K562 (cell line): ENCODE measurements around the gene MED15. TPM values are rescaled to one million over a fixed set of nuclear protein-coding genes. Genes with fewer than 3 reads are reported as not detected.

Experiments used
- BMI1 ChIP-seq: fragments of 150-350 bp; IDR thresholded peaks from 2 replicates; pipeline ENCODE4 v1.6.1; 2014; ENCODE audit warnings: low read length
- HDAC3 ChIP-seq: fragments of 450-650 bp; IDR thresholded peaks from 2 replicates; pipeline ENCODE4 v1.6.1; 2018; ENCODE audit warnings: borderline replicate concordance, mild to moderate bottlenecking, moderate library complexity; ENCODE audit not compliant: partially characterized antibody
- SETDB1 ChIP-seq: IDR thresholded peaks from one replicate; pipeline ENCODE4 v1.6.1; 2012; ENCODE audit warnings: low read length, control low read depth, inconsistent platforms
- SP2 ChIP-seq: IDR thresholded peaks from 2 replicates; pipeline ENCODE4 v1.6.1; 2011; ENCODE audit warnings: mild to moderate bottlenecking, low read depth, low read length, moderate library complexity; ENCODE audit not compliant: poor library complexity, severe bottlenecking; ENCODE audit errors: extremely low read depth
- TRIM24 ChIP-seq, 2 experiments: fragments of 450-650 bp; IDR thresholded peaks; 2 replicates each; pipeline ENCODE4 v1.6.1; 2016
- ZNF445 ChIP-seq: fragments of 250-450 bp; sonication (Bioruptor Pico); IDR thresholded peaks from 2 replicates; pipeline ENCODE4 v1.4.0; 2020; ENCODE audit warnings: low read depth, mild to moderate bottlenecking, moderate library complexity
- ZNF707 ChIP-seq: fragments of 250-450 bp; sonication (Bioruptor Pico); conservative IDR thresholded peaks from 2 replicates; pipeline ENCODE4 v1.8.0; 2022; ENCODE audit warnings: inconsistent platforms, mild to moderate bottlenecking, moderate library complexity
- polyA plus RNA-seq, 8 experiments: library from polyadenylated mRNA; depleted of rRNA in 4 of 8; stranded (reverse) in 5 of 8; unstranded in 3 of 8; fragments of >200 nt; fragmentation: Nextera tagmentation in 2 of 8; fragmentation: Illumina TruSeq in 1 of 8; extraction: Ambion mirVana in 2 of 8; extraction: Trizol in 1 of 8; gene quantifications; 2 replicates each; pipeline versions ENCODE4 v1.2.1 to v1.2.3, GENCODE V29; 2011 to 2014; ENCODE audit warnings: inconsistent platforms in 1 of 8, missing spikeins in 1 of 8
- total RNA-seq, 7 experiments: library from RNA; depleted of rRNA in 6 of 7; stranded (reverse); fragments of >200 nt in 6 of 7; fragmentation: Illumina TruSeq in 2 of 7; extraction: Trizol in 2 of 7; gene quantifications; 2 replicates each; pipeline versions ENCODE4 v1.2.1 to v1.2.3, GENCODE V29; 2011 to 2021; ENCODE audit warnings: low replicate concordance in 1 of 7
- TF ChIP-seq, protein P1 (sequence below): fragments of 450-650 bp; IDR thresholded peaks from 2 replicates; pipeline ENCODE4 v1.6.1; 2016; ENCODE audit warnings: mild to moderate bottlenecking, moderate library complexity
- TF ChIP-seq, protein P2 (sequence below): fragments of 250-450 bp; sonication (Bioruptor Pico); IDR thresholded peaks from 2 replicates; pipeline ENCODE4 v1.8.0; 2022; ENCODE audit warnings: inconsistent platforms, mild to moderate bottlenecking, moderate library complexity, borderline replicate concordance
- TF ChIP-seq, protein P3 (sequence below): fragments of 150-350 bp; IDR thresholded peaks from 2 replicates; pipeline ENCODE4 v1.6.1; 2014; ENCODE audit warnings: low read depth, mild to moderate bottlenecking, low read length, borderline replicate concordance

The MED15 gene
- total and polyA plus RNA-seq, 9 of the 15 experiments (the other 6 are each of a cell fraction or from before 2014, with no cell fraction given) = 4.0 to 271 (median 60.1) TPM

DNA sequence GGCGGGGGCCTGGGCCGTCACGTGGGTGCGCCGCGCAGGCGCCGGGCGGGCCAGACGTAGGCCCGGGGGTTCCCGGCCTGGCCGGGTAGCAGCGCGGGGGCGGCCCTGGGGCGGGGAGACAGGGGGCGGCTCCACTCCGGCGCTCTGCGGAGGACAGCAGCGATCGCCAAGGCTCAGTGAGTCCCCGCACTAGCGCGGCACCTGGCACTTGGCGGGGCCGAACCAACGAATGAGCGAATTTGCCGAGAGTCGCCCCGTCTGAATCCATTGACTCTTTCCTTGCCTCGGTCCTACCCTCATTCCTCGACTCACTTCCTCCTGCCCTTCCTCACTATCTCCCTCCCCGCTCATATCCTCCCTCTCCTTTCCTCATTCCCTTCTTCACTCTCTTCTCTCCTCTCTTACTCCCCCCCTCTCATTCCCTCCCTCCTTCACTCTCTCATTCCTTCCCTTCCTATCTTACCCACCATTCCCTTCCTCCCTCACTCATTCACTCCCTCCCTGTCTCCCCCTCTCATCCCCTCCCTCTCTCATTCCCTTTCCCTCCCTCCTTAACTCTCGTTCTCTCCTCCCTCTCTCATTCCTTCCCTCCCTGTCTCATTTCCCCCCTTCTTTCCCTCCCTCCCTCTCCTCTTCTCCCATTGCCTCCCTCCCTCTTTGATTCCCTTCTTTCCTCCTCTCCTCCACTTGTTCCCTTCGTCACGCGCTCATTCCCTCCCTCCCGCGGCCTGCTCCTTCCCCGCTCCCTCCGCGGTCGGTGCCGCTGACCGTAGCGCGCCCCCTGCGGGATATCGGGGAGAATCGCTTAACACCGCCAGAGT is 11.3 kb upstream of the MED15 start (continued):
- TF ChIP-seq, protein P1, sequence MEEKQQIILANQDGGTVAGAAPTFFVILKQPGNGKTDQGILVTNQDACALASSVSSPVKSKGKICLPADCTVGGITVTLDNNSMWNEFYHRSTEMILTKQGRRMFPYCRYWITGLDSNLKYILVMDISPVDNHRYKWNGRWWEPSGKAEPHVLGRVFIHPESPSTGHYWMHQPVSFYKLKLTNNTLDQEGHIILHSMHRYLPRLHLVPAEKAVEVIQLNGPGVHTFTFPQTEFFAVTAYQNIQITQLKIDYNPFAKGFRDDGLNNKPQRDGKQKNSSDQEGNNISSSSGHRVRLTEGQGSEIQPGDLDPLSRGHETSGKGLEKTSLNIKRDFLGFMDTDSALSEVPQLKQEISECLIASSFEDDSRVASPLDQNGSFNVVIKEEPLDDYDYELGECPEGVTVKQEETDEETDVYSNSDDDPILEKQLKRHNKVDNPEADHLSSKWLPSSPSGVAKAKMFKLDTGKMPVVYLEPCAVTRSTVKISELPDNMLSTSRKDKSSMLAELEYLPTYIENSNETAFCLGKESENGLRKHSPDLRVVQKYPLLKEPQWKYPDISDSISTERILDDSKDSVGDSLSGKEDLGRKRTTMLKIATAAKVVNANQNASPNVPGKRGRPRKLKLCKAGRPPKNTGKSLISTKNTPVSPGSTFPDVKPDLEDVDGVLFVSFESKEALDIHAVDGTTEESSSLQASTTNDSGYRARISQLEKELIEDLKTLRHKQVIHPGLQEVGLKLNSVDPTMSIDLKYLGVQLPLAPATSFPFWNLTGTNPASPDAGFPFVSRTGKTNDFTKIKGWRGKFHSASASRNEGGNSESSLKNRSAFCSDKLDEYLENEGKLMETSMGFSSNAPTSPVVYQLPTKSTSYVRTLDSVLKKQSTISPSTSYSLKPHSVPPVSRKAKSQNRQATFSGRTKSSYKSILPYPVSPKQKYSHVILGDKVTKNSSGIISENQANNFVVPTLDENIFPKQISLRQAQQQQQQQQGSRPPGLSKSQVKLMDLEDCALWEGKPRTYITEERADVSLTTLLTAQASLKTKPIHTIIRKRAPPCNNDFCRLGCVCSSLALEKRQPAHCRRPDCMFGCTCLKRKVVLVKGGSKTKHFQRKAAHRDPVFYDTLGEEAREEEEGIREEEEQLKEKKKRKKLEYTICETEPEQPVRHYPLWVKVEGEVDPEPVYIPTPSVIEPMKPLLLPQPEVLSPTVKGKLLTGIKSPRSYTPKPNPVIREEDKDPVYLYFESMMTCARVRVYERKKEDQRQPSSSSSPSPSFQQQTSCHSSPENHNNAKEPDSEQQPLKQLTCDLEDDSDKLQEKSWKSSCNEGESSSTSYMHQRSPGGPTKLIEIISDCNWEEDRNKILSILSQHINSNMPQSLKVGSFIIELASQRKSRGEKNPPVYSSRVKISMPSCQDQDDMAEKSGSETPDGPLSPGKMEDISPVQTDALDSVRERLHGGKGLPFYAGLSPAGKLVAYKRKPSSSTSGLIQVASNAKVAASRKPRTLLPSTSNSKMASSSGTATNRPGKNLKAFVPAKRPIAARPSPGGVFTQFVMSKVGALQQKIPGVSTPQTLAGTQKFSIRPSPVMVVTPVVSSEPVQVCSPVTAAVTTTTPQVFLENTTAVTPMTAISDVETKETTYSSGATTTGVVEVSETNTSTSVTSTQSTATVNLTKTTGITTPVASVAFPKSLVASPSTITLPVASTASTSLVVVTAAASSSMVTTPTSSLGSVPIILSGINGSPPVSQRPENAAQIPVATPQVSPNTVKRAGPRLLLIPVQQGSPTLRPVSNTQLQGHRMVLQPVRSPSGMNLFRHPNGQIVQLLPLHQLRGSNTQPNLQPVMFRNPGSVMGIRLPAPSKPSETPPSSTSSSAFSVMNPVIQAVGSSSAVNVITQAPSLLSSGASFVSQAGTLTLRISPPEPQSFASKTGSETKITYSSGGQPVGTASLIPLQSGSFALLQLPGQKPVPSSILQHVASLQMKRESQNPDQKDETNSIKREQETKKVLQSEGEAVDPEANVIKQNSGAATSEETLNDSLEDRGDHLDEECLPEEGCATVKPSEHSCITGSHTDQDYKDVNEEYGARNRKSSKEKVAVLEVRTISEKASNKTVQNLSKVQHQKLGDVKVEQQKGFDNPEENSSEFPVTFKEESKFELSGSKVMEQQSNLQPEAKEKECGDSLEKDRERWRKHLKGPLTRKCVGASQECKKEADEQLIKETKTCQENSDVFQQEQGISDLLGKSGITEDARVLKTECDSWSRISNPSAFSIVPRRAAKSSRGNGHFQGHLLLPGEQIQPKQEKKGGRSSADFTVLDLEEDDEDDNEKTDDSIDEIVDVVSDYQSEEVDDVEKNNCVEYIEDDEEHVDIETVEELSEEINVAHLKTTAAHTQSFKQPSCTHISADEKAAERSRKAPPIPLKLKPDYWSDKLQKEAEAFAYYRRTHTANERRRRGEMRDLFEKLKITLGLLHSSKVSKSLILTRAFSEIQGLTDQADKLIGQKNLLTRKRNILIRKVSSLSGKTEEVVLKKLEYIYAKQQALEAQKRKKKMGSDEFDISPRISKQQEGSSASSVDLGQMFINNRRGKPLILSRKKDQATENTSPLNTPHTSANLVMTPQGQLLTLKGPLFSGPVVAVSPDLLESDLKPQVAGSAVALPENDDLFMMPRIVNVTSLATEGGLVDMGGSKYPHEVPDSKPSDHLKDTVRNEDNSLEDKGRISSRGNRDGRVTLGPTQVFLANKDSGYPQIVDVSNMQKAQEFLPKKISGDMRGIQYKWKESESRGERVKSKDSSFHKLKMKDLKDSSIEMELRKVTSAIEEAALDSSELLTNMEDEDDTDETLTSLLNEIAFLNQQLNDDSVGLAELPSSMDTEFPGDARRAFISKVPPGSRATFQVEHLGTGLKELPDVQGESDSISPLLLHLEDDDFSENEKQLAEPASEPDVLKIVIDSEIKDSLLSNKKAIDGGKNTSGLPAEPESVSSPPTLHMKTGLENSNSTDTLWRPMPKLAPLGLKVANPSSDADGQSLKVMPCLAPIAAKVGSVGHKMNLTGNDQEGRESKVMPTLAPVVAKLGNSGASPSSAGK = no peak
- TF ChIP-seq BMI1 = peak; percentile 7; the same call in 1 of the 2 replicates
- no peak for TF ChIP-seq TRIM24 (IDR thresholded peaks at IDR 0.05)
- TF ChIP-seq ZNF445 (CRISPR knock-in tag) = peak; percentile 64
- TF ChIP-seq, protein P2, sequence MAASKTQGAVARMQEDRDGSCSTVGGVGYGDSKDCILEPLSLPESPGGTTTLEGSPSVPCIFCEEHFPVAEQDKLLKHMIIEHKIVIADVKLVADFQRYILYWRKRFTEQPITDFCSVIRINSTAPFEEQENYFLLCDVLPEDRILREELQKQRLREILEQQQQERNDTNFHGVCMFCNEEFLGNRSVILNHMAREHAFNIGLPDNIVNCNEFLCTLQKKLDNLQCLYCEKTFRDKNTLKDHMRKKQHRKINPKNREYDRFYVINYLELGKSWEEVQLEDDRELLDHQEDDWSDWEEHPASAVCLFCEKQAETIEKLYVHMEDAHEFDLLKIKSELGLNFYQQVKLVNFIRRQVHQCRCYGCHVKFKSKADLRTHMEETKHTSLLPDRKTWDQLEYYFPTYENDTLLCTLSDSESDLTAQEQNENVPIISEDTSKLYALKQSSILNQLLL (CRISPR knock-in tag) = no peak
- TF ChIP-seq, protein P3, sequence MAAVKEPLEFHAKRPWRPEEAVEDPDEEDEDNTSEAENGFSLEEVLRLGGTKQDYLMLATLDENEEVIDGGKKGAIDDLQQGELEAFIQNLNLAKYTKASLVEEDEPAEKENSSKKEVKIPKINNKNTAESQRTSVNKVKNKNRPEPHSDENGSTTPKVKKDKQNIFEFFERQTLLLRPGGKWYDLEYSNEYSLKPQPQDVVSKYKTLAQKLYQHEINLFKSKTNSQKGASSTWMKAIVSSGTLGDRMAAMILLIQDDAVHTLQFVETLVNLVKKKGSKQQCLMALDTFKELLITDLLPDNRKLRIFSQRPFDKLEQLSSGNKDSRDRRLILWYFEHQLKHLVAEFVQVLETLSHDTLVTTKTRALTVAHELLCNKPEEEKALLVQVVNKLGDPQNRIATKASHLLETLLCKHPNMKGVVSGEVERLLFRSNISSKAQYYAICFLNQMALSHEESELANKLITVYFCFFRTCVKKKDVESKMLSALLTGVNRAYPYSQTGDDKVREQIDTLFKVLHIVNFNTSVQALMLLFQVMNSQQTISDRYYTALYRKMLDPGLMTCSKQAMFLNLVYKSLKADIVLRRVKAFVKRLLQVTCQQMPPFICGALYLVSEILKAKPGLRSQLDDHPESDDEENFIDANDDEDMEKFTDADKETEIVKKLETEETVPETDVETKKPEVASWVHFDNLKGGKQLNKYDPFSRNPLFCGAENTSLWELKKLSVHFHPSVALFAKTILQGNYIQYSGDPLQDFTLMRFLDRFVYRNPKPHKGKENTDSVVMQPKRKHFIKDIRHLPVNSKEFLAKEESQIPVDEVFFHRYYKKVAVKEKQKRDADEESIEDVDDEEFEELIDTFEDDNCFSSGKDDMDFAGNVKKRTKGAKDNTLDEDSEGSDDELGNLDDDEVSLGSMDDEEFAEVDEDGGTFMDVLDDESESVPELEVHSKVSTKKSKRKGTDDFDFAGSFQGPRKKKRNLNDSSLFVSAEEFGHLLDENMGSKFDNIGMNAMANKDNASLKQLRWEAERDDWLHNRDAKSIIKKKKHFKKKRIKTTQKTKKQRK = peak; percentile 74
- TF ChIP-seq SP2 = peak; percentile 6
- TF ChIP-seq SETDB1 = peak; percentile 97
- TF ChIP-seq ZNF707 (CRISPR knock-in tag) = peak; percentile 62; the same call in 1 of the 2 replicates
- TF ChIP-seq HDAC3 = no peak
